GM21515 (cell line): ENCODE data around the gene RPS24.
"Not testable (repeated sequence)": the region's sequence is repeated elsewhere in the genome, so short reads cannot be mapped to it uniquely, and the experiment has no call there.

Source experiments
- ATAC-seq: cut with Tn5 transposase; IDR thresholded peaks from one replicate; pipeline ENCODE4 v1.9.1; 2021; ENCODE audit not compliant: unreplicated experiment

RPS24 gene

DNA sequence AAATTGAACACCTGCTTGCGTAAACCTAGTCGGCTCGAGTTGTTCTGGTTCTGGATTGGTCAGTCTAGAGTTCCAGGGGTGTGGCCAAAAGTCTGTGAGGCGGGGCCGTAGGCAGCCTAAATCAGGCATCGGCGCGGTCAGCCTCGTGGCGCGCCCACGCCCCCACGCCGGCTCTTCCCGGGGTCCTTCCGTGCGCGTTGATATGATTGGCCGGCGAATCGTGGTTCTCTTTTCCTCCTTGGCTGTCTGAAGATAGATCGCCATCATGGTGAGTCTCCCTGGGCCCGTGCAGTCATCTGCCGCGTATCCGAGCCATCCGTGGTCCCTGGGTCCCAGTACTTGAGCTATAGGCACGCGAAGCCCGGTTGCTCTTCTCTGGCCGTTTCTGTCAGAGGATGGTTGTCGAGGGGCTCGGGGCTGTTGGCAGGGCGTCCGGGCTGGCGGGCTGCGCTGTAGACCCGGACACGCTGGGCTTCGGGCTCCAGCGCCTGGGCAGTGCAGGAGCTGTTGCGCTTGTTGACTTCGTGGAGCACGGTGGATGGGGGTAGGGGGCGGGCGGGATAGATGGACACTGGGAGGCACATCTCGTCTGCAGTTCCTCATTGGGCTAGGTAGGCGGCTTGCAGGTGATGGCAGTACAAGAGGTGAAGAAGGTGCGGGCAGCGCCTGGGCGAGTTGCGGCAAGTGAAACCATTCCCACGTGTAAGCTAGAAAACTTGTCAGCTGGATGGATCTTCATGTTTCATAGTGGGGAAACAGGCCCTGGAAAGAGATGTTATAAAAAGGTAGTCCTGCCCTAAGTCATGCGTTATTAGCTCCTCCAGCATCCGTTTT, at the start of gene RPS24:
TSS of gene RPS24 (plus strand) at position 227 of the 834 bp plus-strand sequence. CDS start at position 266, 39 bp downstream.
- ATAC-seq: peak; percentile 82

DNA sequence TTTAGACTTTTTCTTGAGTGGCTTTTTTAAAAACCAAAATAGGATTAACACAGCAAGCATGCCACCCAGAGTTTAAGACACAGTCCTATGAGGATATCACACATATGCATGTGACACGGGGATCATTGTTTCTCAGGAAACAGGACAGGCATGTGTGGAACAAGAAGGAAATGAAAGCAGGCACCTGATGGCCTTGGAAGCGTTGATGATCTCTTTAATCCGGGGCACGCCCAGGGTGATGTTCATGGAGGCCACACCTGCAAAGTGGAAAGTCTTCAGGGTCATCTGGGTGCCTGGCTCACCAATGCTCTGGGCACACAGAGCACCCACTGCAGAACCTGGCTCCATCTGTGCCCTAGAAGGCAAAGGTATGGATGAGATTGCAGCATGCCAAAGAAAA, 48.7 kb upstream of the RPS24 start:
- ATAC-seq: no peak

DNA sequence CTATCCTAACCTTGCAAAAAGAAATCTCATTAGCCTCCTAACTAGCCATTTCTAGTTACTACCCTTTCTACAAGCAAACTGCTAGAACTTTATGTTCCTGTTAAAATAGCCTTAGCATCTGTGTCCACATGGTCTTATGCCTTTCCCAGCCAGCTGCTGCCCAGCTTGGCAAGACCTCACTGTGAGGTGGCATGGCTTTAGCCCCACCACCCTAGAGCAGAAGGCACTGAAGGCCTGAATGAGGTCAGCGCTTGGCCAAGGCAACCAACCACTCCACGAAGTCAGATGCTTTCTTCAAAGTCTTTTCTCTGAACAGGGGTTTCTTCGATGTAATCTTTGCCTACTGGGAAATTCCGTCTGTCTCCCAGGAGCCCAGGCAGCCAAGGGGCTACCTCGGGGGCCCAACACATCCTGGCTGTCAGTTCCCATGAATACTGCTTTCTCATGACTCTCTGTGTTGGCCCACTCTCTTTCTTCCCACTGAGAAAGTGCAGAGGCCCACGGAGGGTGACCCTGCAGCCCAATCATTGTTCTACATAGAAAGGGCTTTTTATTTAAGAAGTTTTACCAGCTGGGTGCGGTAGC, 45.9 kb upstream of the RPS24 start:
- no peak for ATAC-seq

DNA sequence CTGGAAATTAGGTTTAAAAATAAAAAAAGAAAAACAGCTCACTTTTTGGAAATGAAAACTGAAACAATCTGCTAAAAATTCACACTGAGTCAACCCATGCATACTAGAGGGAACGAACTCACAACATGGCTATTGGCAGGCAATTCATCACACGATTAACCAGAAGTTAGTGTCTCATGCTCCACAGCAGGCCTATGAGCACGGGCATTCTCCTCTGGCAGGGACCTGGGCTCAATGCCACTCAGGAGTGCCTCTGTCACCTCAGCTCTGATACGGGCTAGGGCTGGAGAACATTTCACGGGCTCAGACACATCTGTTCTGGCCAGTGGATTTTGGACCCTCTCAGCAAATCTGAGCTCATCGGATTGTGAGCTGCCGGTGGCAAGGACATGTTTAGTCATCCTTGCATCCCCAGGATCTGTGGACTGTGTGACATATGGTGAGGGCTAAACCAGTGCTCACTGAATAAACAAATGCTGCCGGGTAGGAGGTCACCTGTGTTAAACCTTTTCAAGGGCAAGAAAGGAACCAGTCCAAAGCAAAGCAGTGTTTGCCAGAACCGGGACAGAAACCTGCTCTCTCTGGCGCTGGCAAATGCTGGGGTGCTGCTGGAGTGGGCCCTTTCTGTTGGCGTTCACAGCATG, 44.5 kb upstream of the RPS24 start:
- no peak for ATAC-seq

DNA sequence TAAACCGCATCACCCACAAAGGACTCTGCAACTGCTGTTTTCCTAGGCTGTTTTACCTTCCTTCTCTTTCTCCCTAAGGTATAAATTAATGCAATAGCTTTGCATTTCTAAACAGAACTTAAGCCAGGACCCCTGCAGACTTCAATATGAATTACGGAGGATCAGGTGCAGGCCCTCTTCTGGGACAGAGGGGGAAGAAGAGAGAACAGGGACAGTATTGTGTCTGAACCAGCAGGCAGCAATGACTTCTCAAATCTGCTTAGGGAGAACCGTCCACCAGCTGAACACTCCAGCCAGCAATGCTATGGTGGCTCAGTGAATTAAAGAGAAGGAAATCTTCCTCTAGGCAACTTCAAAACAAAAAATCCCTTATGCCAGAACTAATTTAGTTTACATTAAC, 40.0 kb upstream of the RPS24 start:
- ATAC-seq: no peak

DNA sequence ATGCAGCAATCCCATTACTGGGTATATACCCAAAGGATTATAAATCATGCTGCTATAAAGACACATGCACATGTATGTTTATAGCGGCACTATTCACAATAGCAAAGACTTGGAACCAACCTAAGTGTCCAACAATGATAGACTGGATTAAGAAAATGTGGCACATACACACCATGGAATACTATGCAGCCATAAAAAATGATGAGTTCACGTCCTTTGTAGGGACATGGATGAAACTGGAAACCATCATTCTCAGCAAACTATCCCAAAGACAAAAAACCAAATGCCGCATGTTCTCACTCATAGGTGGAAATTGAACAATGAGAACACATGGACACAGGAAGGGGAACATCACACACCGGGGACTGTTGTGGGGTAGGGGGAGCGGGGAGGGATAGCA, 34.9 kb upstream of the RPS24 start:
- ATAC-seq: not testable (repeated sequence)

DNA sequence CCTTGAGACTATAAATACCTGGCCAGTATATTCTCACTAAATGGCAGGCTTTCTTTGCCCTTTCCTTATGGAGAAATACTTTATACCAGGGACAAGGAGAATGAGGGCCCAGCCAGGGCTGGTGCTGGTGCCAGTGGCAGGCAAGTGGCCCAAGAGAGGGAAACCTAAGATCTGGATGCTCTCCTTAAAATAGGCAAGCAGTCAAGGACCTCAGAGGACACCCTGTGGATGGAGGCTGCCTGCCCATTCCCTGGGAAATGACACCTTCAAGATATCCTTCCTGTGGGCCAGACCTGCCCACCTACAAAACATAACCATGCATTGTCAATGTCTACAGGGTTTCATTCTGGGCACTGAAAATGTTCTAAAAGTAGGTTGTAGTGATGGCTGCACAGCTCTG, 33.5 kb upstream of the RPS24 start:
- ATAC-seq: no peak

DNA sequence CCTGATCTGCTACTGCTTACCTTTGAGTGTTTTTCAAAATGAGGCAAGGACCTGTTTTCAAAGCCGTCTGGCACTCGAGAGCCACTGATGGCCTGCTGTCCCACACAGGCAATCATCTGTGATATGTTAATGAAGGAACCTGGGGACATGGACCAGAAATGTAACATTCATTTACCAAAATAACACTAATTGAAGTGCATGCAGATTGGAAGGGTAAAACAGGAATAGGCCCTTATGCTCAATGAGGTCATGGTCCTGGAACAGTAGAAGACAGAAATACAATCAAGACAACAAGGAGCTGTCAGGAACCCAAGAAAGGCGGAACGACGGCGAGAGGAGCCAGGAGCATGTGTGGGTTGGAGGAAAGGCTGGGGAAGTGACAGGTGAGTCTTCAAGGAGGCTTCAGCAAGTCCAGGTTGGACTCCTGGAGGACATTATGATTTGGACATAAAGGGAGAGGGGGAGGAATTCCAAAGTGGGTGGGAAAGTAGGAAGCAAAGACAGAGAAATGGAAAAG, 32.6 kb upstream of the RPS24 start:
- ATAC-seq: no peak

DNA sequence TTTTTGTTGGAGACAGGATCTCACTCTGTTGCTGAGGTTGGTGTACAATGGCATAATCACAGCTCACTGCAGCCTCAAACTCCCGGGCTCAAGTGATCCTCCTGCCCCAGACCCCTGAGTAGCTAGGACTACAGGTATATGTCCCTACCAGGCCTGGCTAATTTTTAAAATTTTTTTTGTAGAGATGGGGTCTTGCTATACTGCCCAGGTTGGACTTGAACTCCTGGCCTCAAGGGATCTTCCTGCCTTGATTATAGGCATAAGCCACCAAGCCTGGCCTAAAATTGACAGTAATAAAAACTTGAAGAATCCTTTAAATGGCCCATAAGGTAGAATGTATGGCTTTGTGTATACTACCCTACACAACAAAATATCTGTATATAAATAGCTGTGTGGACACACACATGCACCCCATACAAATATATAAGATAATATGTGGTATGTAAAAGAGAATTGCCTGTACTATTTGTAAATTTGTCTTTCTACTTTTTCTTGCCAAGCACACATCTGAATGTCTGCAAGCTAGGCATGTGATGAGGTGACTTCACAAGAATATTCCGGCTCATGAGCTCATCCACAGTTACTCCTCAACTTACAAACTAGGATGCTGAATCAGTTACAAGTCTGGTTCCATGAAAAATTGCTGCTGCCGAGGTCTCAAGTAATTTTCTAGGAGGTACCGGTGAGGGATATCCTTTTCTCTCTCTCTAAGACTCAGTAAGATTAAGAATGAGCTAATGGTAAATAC, 30.9 kb upstream of the RPS24 start:
- no peak for ATAC-seq

DNA sequence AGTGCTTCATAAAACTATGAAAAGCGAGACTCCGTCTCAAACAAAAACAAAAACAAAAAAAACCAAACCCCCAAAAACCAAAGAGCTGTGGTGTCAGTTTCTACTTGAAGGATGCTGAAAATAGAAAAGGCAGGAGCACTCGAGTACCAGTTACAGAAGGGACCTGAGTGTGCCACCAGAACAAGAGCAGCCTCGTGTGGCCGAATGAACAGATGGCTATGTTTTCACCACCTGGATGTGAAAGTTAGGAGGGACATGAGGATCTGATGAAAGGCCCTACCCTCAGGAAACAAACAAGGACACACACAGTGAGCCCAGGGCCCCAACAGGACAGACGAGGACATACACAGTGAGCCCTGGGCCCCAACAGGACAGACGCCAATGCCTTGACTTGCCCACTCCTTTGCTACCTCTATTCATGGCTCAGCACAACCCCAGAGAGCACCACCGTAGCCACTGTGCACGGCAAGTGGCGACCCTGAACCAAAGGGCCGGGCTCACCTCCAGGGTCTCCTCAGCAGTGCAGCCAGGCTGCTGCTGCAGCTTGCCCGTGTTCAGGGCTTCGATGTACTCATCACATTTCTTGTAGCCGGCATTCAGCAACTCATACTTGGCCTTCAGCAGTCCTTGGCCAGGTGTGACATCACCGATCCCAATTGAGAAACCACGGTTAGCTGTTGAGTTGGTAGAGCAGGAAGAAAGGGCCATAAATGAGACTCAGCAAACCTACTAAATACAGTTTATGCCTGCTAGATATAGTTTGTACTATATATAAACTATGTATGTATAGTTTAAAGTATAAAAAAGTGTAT, 29.2 kb upstream of the RPS24 start:
- ATAC-seq: no peak

DNA sequence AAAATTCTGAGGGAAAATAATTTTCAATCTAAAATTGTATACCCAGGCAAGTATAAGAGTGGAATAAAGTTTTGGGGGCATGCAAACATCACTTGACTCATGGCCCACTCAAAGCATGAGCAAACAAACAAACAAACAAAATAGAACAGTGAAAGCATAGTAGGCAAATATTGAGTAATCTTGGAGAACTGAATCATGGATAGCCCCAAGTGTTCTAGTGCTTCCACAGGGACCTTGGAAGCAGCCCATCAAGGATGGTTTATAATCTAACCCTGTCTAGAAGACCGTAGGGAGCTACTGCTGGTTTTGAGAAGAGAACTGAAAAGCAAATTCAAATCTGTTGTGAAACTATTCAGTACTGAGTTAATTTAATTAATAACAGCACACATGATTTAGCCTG, 26.5 kb upstream of the RPS24 start:
- no peak for ATAC-seq

DNA sequence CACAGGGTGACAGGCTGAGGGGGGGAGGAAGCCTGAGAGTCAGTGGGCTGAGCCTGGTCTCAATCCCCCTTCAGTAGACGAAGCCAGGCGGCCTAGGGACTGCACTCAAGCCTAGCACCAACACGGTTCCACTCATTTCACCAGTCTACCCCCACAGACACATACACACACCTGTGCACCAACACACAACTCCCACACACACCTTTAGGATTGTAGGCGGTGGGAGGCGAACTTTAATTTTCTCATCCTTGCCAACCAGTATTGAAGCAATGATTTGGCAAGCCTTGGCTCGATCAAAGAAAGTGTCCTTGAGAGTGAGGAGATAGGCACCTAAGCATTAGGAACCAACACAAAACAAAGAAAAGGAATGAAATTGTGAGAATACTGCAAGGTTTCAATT, 24.0 kb upstream of the RPS24 start:
- no peak for ATAC-seq

DNA sequence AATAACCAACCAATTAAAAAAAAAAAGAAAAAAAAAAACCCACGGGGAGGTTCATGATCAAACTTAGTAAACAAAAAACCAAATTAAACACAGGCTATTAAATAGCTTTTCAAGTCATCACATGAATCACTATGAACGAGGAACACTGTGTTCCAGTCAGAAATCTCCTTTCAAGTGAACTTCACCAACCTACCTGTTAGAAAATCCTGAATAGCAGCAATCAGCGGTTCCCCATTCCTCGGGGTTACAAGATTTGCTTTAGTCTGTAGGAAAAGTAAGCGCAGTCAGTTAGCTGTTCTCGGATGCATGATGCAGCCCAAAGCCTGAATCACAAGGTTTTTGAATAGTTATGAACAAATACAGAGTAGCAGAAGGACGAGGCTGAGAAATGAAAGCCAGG, 23.4 kb upstream of the RPS24 start:
- no peak for ATAC-seq

DNA sequence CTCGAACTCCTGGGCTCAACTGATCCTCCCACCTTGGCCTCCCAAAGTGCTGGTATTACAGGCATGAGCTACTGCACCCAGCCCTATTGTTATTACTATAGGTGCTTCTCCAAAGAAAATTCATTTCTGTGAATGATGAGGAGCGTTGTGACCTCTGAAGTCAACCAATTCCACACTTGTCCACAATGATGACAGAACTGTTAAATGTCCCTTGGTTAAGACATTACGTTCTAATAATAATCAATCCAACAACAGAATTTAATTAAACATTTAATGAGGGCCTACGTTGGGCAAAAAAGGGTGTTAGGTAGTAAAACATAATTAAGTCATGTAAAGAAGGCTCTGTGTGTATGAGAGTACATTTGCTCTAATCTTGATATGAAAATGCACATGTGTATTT, 22.6 kb upstream of the RPS24 start:
- no peak for ATAC-seq

DNA sequence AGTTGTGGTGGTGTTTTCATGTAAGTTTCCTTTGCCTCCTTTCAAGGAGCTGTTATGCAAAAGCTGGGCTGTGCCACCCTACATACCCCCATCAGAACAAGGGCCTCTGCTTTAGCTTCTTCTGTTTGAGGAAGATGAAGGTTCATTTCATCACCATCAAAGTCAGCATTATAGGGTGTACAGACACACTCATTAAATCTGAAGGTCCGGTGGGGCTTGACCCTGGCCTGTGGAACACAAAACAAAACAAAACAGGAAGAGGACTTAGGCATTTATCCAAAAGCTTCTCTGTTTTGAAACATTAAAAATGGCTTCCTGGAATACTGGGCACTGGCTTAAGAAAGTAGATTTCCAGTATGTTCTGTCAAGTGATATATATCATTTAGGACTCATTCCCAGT, 20.1 kb upstream of the RPS24 start:
- ATAC-seq: no peak

DNA sequence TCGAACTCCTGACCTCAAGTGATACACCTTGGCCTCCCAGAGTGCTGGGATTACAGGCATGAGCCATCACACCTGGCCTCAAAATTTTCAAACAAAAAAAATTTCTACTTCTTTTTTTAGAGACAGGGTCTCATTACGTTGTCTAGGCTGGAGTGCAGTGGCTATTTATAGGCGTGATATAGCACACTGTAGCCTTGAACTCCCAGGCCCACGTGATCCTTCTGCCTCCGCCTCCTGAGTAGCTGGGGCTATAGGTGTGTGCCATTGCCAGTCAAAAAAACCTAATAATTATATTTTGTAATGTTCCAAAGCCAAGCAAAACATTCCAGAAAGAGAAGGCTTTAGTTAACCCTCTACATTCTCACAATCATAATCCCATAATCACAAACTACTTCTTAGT, 18.1 kb upstream of the RPS24 start:
- ATAC-seq: no peak

DNA sequence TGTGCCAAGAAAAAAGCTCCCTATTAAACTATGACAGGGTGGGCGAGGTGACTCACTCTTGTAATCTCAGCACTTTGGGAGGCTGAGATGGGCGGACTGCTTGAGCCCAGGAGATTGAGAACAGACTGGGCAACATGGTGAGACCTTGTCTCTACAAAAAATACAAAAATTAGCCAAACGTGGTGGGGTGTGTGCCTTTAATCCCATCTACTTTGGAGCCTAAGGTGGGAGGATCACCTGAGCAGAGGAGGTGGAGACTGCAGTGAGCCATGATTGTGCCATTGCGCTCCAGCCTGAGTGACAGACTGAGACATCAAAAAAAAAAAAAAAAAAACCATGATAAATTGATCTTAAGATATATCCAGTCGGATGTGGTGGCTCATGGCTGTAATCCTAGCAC, 15.8 kb upstream of the RPS24 start:
- no peak for ATAC-seq

DNA sequence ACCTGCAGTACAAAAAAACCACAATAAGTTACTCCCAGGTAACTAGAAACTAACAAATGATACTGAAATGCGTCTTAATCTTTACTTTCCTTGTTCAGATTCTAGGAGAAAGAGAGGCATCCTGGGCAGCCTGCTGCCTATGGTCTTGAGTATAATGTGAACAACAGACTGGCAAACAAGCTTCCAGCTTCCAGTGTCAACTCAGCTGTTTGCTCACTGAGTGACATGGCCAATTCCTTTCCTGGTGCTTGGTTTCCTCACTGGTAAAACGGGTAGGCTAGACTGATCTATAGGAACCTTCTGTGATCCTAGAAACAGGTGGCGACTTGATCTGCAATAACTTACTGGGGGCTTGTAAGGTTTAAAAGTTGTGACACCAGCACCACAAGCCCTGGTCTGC, 14.4 kb upstream of the RPS24 start:
- no peak for ATAC-seq

DNA sequence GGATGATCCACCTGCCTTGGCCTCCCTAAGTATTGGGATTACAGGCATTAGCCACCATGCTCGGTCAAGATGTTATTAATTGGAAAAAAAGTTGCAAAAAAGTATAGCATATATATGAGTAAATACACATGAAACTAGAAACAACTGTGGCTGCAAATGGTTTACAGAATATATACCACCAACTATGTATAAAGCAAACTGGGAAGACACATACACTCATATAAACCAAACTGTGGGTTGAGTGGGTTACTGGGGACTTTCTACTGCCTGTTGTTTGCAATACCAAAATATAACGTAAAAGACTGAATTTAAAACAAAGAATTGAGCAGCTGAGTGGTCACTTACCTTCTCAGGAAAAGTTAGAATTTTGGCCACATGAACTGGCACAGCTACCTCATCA, 12.5 kb upstream of the RPS24 start:
- ATAC-seq: no peak

DNA sequence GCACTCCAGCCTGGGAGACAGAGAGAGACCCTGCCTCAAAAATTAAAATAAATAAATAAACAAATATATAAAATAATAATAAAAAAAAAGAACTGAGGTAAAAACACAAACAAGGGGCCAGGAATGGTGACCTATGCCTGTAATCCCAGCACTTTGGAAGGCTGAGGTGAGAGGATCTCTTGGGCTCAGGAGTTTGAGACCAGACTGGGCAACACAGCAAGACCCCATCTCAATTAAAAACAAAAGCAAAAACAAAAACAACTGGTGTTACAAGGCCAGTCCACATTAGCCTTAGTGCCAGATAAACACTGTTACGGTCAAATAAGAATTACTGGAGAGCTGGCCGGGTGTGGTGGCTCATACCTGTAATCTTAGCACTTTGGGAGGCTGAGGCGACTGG, 9.9 kb upstream of the RPS24 start:
- ATAC-seq: no peak
